GM12878 (cell line): ENCODE results near the gene DDX39B.
A peak's percentile ranks its signal among the peaks of the same experiment; 100 is the strongest.

ENCODE experiments used
- CREM ChIP-seq: IDR thresholded peaks from 2 replicates; pipeline ENCODE4 v1.6.1; 2014; ENCODE audit warnings: antibody characterized with exemption, low read depth
- DPF2 ChIP-seq: fragments of 450-650 bp; IDR thresholded peaks from 2 replicates; pipeline ENCODE4 v1.6.1; 2017; ENCODE audit warnings: mild to moderate bottlenecking
- ESRRA ChIP-seq: IDR thresholded peaks from 2 replicates; pipeline ENCODE4 v1.6.1; 2012; ENCODE audit warnings: mild to moderate bottlenecking, low read length, improper control_type of control experiment
- FOXK2 ChIP-seq: fragments of 450-650 bp; IDR thresholded peaks from 2 replicates; pipeline ENCODE4 v1.6.1; 2017; ENCODE audit warnings: mild to moderate bottlenecking, moderate library complexity
- SREBF2 ChIP-seq: IDR thresholded peaks from 2 replicates; pipeline ENCODE4 v1.6.1; 2012; ENCODE audit warnings: mild to moderate bottlenecking, low read length
- YY1 ChIP-seq: IDR thresholded peaks from 2 replicates; pipeline ENCODE4 v1.6.1; 2011; ENCODE audit warnings: low read depth, mild to moderate bottlenecking, low read length
- ZBTB11 ChIP-seq: fragments of 450-650 bp; formaldehyde crosslinking; IDR thresholded peaks from 2 replicates; pipeline ENCODE4 v1.5.0; 2022; ENCODE audit warnings: mild to moderate bottlenecking, missing genetic modification characterization
- ZNF217 ChIP-seq: fragments of 450-650 bp; IDR thresholded peaks from 2 replicates; pipeline ENCODE4 v1.6.1; 2017; ENCODE audit warnings: antibody characterized with exemption, mild to moderate bottlenecking
- ZZZ3 ChIP-seq: IDR thresholded peaks from 2 replicates; pipeline ENCODE4 v1.6.1; 2011; ENCODE audit warnings: low read depth; ENCODE audit not compliant: control insufficient read depth, insufficient read length
- TF ChIP-seq, protein P1 (sequence below), 3 experiments: IDR thresholded peaks in 2 of 3; conservative IDR thresholded peaks in 1 of 3; 2 replicates each; pipeline ENCODE4 v1.5.1; 2011; ENCODE audit warnings: low read depth in 3 of 3, low read length in 3 of 3, mild to moderate bottlenecking in 3 of 3, control low read depth in 2 of 3, moderate library complexity in 2 of 3, inconsistent platforms in 1 of 3, mixed read lengths in 1 of 3; ENCODE audit not compliant: control insufficient read depth in 2 of 3, insufficient read depth in 1 of 3; ENCODE audit errors: extremely low read depth in 1 of 3

GRCh38 chr6:31575335-31575901, 33.6 kb upstream of the DDX39B start, which contains the start of gene TNF:
- peak; percentile 21; the same call in 1 of the 2 replicates for TF ChIP-seq CREM
- TF ChIP-seq ESRRA, result no peak
- TF ChIP-seq, protein P1, sequence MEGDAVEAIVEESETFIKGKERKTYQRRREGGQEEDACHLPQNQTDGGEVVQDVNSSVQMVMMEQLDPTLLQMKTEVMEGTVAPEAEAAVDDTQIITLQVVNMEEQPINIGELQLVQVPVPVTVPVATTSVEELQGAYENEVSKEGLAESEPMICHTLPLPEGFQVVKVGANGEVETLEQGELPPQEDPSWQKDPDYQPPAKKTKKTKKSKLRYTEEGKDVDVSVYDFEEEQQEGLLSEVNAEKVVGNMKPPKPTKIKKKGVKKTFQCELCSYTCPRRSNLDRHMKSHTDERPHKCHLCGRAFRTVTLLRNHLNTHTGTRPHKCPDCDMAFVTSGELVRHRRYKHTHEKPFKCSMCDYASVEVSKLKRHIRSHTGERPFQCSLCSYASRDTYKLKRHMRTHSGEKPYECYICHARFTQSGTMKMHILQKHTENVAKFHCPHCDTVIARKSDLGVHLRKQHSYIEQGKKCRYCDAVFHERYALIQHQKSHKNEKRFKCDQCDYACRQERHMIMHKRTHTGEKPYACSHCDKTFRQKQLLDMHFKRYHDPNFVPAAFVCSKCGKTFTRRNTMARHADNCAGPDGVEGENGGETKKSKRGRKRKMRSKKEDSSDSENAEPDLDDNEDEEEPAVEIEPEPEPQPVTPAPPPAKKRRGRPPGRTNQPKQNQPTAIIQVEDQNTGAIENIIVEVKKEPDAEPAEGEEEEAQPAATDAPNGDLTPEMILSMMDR (IDR thresholded peaks at IDR 0.05 in 2 of 3, conservative IDR thresholded peaks at IDR 0.05 in 1 of 3; ENCODE audit: control insufficient read depth in 2 of 3, extremely low read depth in 1 of 3, insufficient read depth in 1 of 3, low read depth in 3 of 3, low read length in 3 of 3), result no peak
- 0 out of 2 replicates have a peak, but pooled peaks have one; percentile 23 for TF ChIP-seq DPF2
- TF ChIP-seq ZNF217, result no peak
- TF ChIP-seq ZZZ3, result no peak
- TF ChIP-seq ZBTB11 (CRISPR knock-in tag), result no peak
- peak; percentile 53; the same call in 1 of the 2 replicates for TF ChIP-seq YY1
- no peak for TF ChIP-seq SREBF2
- no peak for TF ChIP-seq FOXK2
